Endodermal cell (in vitro differentiated cells): ENCODE results near the gene CLDN15. TPM values are rescaled to one million over a fixed set of nuclear protein-coding genes. Genes with fewer than 3 reads are reported as not detected.
"Not testable (repeated sequence)": the region's sequence is repeated elsewhere in the genome, so short reads cannot be mapped to it uniquely, and the experiment has no call there.

Source experiments
- DNase-seq: peaks from one replicate; pipeline ENCODE4 v3.0.0-alpha.2; 2017
- H3K27ac ChIP-seq: 2 replicates; pipeline ENCODE4 v1.5.1; 2013; ENCODE audit warnings: mild to moderate bottlenecking, low read depth, low read length, moderate library complexity
- H3K27me3 ChIP-seq: 2 replicates; pipeline ENCODE4 v1.6.1; 2013; ENCODE audit warnings: mild to moderate bottlenecking, low read length, moderate library complexity; ENCODE audit not compliant: insufficient read depth, control insufficient read depth, poor library complexity, severe bottlenecking
- H3K36me3 ChIP-seq: 2 replicates; pipeline ENCODE4 v1.7.0; 2013; ENCODE audit warnings: mild to moderate bottlenecking, low read length, moderate library complexity; ENCODE audit not compliant: control insufficient read depth, insufficient read depth
- H3K4me1 ChIP-seq: one replicate; pipeline ENCODE4 v1.7.0; 2013; ENCODE audit warnings: low read length; ENCODE audit not compliant: control insufficient read depth, insufficient read depth
- H3K4me3 ChIP-seq: 2 replicates; pipeline ENCODE4 v1.5.1; 2013; ENCODE audit warnings: mild to moderate bottlenecking, low read length, moderate library complexity
- H3K9ac ChIP-seq: 2 replicates; pipeline ENCODE4 v1.6.1; 2013; ENCODE audit warnings: mild to moderate bottlenecking, low read length, moderate library complexity; ENCODE audit not compliant: poor library complexity, severe bottlenecking; ENCODE audit errors: extremely low read depth
- H3K9me3 ChIP-seq: 2 replicates; pipeline ENCODE4 v1.6.1; 2013; ENCODE audit warnings: mild to moderate bottlenecking, low read length, moderate library complexity; ENCODE audit not compliant: control insufficient read depth
- H3K27ac Mint-ChIP-seq: 2 replicates; pipeline ENCODE4 v1.8.0; 2020; ENCODE audit warnings: mixed read lengths
- H3K27me3 Mint-ChIP-seq: 2 replicates; pipeline ENCODE4 v1.8.0; 2021; ENCODE audit warnings: mild to moderate bottlenecking, mixed read lengths; ENCODE audit not compliant: insufficient read depth
- H3K36me3 Mint-ChIP-seq: 2 replicates; pipeline ENCODE4 v1.8.0; 2020; ENCODE audit warnings: low read depth, mixed read lengths
- H3K4me1 Mint-ChIP-seq: 2 replicates; pipeline ENCODE4 v1.8.0; 2020; ENCODE audit warnings: mixed read lengths
- H3K4me3 Mint-ChIP-seq: 2 replicates; pipeline ENCODE4 v1.8.0; 2020; ENCODE audit warnings: mild to moderate bottlenecking, moderate library complexity, mixed read lengths
- H3K9me3 Mint-ChIP-seq: 2 replicates; pipeline ENCODE4 v1.8.0; 2020; ENCODE audit warnings: mild to moderate bottlenecking, mixed read lengths
- CTCF ChIP-seq: fragments of 200-600 bp; sonication (generic); conservative IDR thresholded peaks from 2 replicates; pipeline ENCODE4 v1.5.0; 2021; ENCODE audit warnings: antibody characterized with exemption, mild to moderate bottlenecking
- WGBS, 2 experiments: methylation state at CpG; one replicate each; pipeline versions ENCODE4 v1.1.5 to v1.1.7; 2013; ENCODE audit warnings: missing lambda C conversion rate in 2 of 2, mixed read lengths in 1 of 2; ENCODE audit not compliant: insufficient coverage in 1 of 2, insufficient read length in 1 of 2; 5-methylcytosine and 5-hydroxymethylcytosine counted together
- total RNA-seq, 2 donors: library from RNA; stranded (reverse); fragmentation: NEBNext Ultra II Directional in 1 of 2; extraction: Animal tissue kit (Norgen Biotek cat#: 25700) in 1 of 2; gene quantifications; 2 replicates in 1 of 2; 3 replicates in 1 of 2; pipeline ENCODE4 v1.2.1, GENCODE V29; 2021

The CLDN15 gene
- total RNA-seq, 2 donors from 2014 or later: 6.0 to 7.1 TPM

GRCh38 chr7:101285171-101285570 is 47.6 kb upstream of the CLDN15 start:
- no peaks in the 10 kb centered on the region for H3K36me3 ChIP-seq
- no peaks in the 10 kb centered on the region for H3K4me1 ChIP-seq
- no peak overlapping the region for H3K4me3 Mint-ChIP-seq
- H3K9ac ChIP-seq: no peak overlapping the region
- H3K27ac ChIP-seq: no peak overlapping the region
- peaks cover 5% of the 10 kb centered on the region for H3K27me3 Mint-ChIP-seq
- H3K4me1 Mint-ChIP-seq: peaks cover 7% of the 10 kb centered on the region
- 91 to 98% methylated on average over 8 to 9 of the region's 9 CpGs for WGBS, 2 experiments
- H3K4me3 ChIP-seq: no peak overlapping the region
- no peaks in the 10 kb centered on the region for H3K9me3 Mint-ChIP-seq
- no peak for DNase-seq
- no peaks in the 10 kb centered on the region for H3K27me3 ChIP-seq
- TF ChIP-seq CTCF: no peak
- H3K27ac Mint-ChIP-seq: no peak overlapping the region
- H3K9me3 ChIP-seq: no peaks in the 10 kb centered on the region
- no peaks in the 10 kb centered on the region for H3K36me3 Mint-ChIP-seq

GRCh38 chr7:101280912-101281311 is 43.3 kb upstream of the CLDN15 start:
- H3K4me1 Mint-ChIP-seq, H3K4me3 ChIP-seq, H3K27ac Mint-ChIP-seq, H3K27ac ChIP-seq, H3K4me1 ChIP-seq, H3K4me3 Mint-ChIP-seq, H3K9me3 Mint-ChIP-seq, H3K27me3 ChIP-seq, H3K36me3 ChIP-seq, H3K27me3 Mint-ChIP-seq, DNase-seq, H3K9ac ChIP-seq, H3K9me3 ChIP-seq, H3K36me3 Mint-ChIP-seq: not testable (repeated sequence)
- WGBS, 2 experiments: 90 to 94% methylated on average over 7 to 8 of the region's 8 CpGs

- no peaks in the 10 kb centered on the region for H3K27me3 ChIP-seq
- Mint-ChIP-seq H3K9me3 (no peaks in the 10 kb centered on the region), H3K27ac (no peak overlapping the region), H3K36me3 (no peaks in the 10 kb centered on the region), H3K27me3 (peaks cover 2% of the 10 kb centered on the region), H3K4me1 (peaks cover 3% of the 10 kb centered on the region), H3K4me3 (no peak overlapping the region)
- H3K9ac ChIP-seq: no peak overlapping the region
- no peak for DNase-seq
- no peaks in the 10 kb centered on the region for H3K36me3 ChIP-seq
- H3K9me3 ChIP-seq: no peaks in the 10 kb centered on the region
- 92 to 95% methylated on average over 15 to 24 of the region's 24 CpGs for WGBS, 2 experiments
- no peaks in the 10 kb centered on the region for H3K4me1 ChIP-seq
- H3K27ac ChIP-seq: no peak overlapping the region
- H3K4me3 ChIP-seq: no peak overlapping the region
- no peak for TF ChIP-seq CTCF
Measured at GRCh38 chr7:101278461-101279292, 41.1 kb upstream of the CLDN15 start.
